Kidney (tissue), 14 donors: ENCODE measurements around the gene COL25A1. TPM values are rescaled to one million over a fixed set of nuclear protein-coding genes. Genes with fewer than 3 reads are reported as not detected.
"Not testable (repeated sequence)": the region's sequence is repeated elsewhere in the genome, so short reads cannot be mapped to it uniquely, and the experiment has no call there.

Source experiments
- DNase-seq, 5 donors: peaks; one replicate each; pipeline ENCODE4 v3.0.0-alpha.2; 2013 to 2020
- FAIRE-seq: peaks from 2 replicates; lab custom pipeline; 2012; peaks lifted over from hg19 to GRCh38; lab: Jason Lieb, UNC
- H3K27ac ChIP-seq, 2 donors: one replicate each; pipeline ENCODE4 v1.7.0; 2013; ENCODE audit warnings: low read depth in 2 of 2, low read length in 2 of 2, inconsistent platforms in 1 of 2
- H3K27me3 ChIP-seq: one replicate; pipeline ENCODE4 v1.7.1; 2013; ENCODE audit warnings: low read length, inconsistent platforms; ENCODE audit not compliant: control insufficient read depth, insufficient read depth
- H3K36me3 ChIP-seq, 3 donors: one replicate each; pipeline versions ENCODE4 v1.7.0 to v1.7.1; 2013; ENCODE audit warnings: low read length in 3 of 3, control low read depth in 1 of 3, inconsistent platforms in 1 of 3; ENCODE audit not compliant: insufficient read depth in 3 of 3, control insufficient read depth in 2 of 3
- H3K4me1 ChIP-seq, 3 donors: one replicate each; pipeline versions ENCODE4 v1.7.0 to v1.7.1; 2013; ENCODE audit warnings: low read length in 3 of 3, inconsistent platforms in 1 of 3, low read depth in 1 of 3; ENCODE audit not compliant: control insufficient read depth in 2 of 3, insufficient read depth in 2 of 3
- H3K4me3 ChIP-seq, 3 donors: one replicate each; pipeline versions ENCODE4 v1.7.0 to v1.8.1; 2013; ENCODE audit warnings: low read length in 3 of 3, control low read depth in 1 of 3, inconsistent platforms in 1 of 3
- H3K9ac ChIP-seq, 3 donors: one replicate each; pipeline versions ENCODE4 v1.7.0 to v1.7.1; 2013; ENCODE audit warnings: low read length in 3 of 3, control low read depth in 1 of 3, inconsistent platforms in 1 of 3
- H3K9me3 ChIP-seq, 3 donors: one replicate each; pipeline versions ENCODE4 v1.7.0 to v1.7.1; 2013; ENCODE audit warnings: low read length in 3 of 3, control low read depth in 1 of 3, inconsistent platforms in 1 of 3; ENCODE audit not compliant: control insufficient read depth in 2 of 3, insufficient read depth in 1 of 3
- CTCF ChIP-seq: IDR thresholded peaks from 3 replicates; pipeline ENCODE4 v1.5.1; 2012; ENCODE audit warnings: mild to moderate bottlenecking, moderate library complexity, borderline replicate concordance; ENCODE audit not compliant: insufficient read depth; ENCODE audit errors: extremely low read depth
- intact Hi-C: fragments of 100-400 bp; cut with DNase I; formaldehyde crosslinking; loops from one replicate; pipeline ENCODE4 v1.11.1; 2022
- polyA plus RNA-seq: library from polyadenylated mRNA; stranded (reverse); fragments of 350-450 nt; fragmentation: Illumina TruSeq; extraction: RNeasy Lipid Tissue Mini Kit (QIAGEN cat#74804); gene quantifications from one replicate; pipeline ENCODE4 v1.2.3, GENCODE V29; 2014; ENCODE audit warnings: low read depth, low replicate concordance; ENCODE audit not compliant: insufficient read depth
- total RNA-seq: library from RNA; stranded (reverse); fragmentation: NEBNext Ultra II Directional; extraction: Animal tissue kit (Norgen Biotek cat#: 25700); gene quantifications from one replicate; pipeline ENCODE4 v1.2.1, GENCODE V29; 2021
- donor health status: control.
- donor health status: control.
- donor health status: control.
- donor health status: control.
- donor health status: control.
- donor health status: DM: yes; HTN: yes; CAD: no.
- donor health status: Normal renal cell carcinoma (clear cell type).

COL25A1 gene
- total and polyA plus RNA-seq, 2 donors from 2014 or later, result 0.52 to 2.3 TPM

GRCh38 chr4:109148577-109149075, 153.8 kb downstream of the COL25A1 start:
- Histone ChIP-seq H3K9ac (no peak overlapping the region), H3K4me3 (no peak overlapping the region), H3K36me3 (no peaks in the 10 kb centered on the region), H3K27ac (no peak overlapping the region), H3K9me3 (no peaks in the 10 kb centered on the region), H3K4me1 (no peaks in the 10 kb centered on the region), H3K27me3 (no peaks in the 10 kb centered on the region)
- FAIRE-seq, result no peak
- TF ChIP-seq CTCF, result no peak
- DNase-seq, result no peak
- intact Hi-C loops, result no loop called here

DNA sequence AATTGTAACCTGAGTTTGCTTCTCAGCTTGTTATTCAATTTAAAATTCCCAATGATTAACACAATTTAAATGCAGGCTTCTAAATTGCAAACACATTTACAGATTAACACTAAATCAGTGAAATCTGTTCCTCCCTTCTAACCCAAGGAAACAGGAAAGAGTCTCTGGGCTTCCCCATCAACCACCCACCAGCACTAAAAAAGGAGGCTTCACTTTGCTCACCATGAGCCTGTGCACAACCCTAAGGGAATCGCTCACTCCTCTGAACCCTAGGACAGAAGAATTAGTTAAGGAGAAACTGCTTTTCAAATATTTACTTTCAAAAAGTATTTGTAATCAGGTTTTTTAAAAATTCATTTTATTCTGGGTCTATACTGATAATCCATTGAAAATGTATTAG, 155.3 kb downstream of the COL25A1 start:
- H3K27ac ChIP-seq, result no peak overlapping the region
- no peak for TF ChIP-seq CTCF
- DNase-seq (no peak), FAIRE-seq (no peak)
- intact Hi-C loops, result no loop called here
- no peaks in the 10 kb centered on the region for H3K9me3 ChIP-seq
- H3K9ac ChIP-seq, result no peak overlapping the region
- no peak overlapping the region for H3K4me3 ChIP-seq
- no peaks in the 10 kb centered on the region for H3K36me3 ChIP-seq
- no peaks in the 10 kb centered on the region for H3K27me3 ChIP-seq
- H3K4me1 ChIP-seq, result no peaks in the 10 kb centered on the region

GRCh38 chr4:109146499-109146898, 156.0 kb downstream of the COL25A1 start:
- Histone ChIP-seq H3K4me3 (no peak overlapping the region), H3K36me3 (no peaks in the 10 kb centered on the region), H3K9me3 (no peaks in the 10 kb centered on the region), H3K27ac (no peak overlapping the region), H3K27me3 (no peaks in the 10 kb centered on the region), H3K9ac (no peak overlapping the region), H3K4me1 (no peaks in the 10 kb centered on the region)
- peak in 1 of 5 donors; percentile 29 for DNase-seq
- no peak for TF ChIP-seq CTCF
- no peak for FAIRE-seq
- intact Hi-C loops, result no loop called here

- DNase-seq, H3K27me3 ChIP-seq, H3K4me3 ChIP-seq, H3K27ac ChIP-seq, FAIRE-seq, H3K9me3 ChIP-seq, H3K4me1 ChIP-seq, H3K36me3 ChIP-seq, H3K9ac ChIP-seq, intact Hi-C loops: not testable (repeated sequence)
Observed at GRCh38 chr4:109138125-109138524, 164.3 kb downstream of the COL25A1 start.
